GM06990 (cell line): ENCODE measurements around the gene UBE2D4.
"Not testable (repeated sequence)": the region's sequence is repeated elsewhere in the genome, so short reads cannot be mapped to it uniquely, and the experiment has no call there.

Experiments used
- DNase-seq: peaks from one replicate; pipeline ENCODE4 v3.0.0-alpha.2; 2011; ENCODE audit not compliant: insufficient read length; ENCODE audit errors: extremely low read depth
- H3K27me3 ChIP-seq: replicated peaks from 2 replicates; pipeline ENCODE4 v1.6.0; 2011; ENCODE audit warnings: low read length; ENCODE audit not compliant: control insufficient read depth, insufficient read depth
- H3K36me3 ChIP-seq: 2 replicates; pipeline ENCODE4 v1.5.1; 2011; ENCODE audit warnings: low read length; ENCODE audit not compliant: control insufficient read depth, insufficient read depth
- H3K4me3 ChIP-seq: replicated peaks from 2 replicates; pipeline ENCODE4 v1.5.1; 2011; ENCODE audit warnings: low read depth, mild to moderate bottlenecking, control low read depth, low read length
- TF ChIP-seq, protein P1 (sequence below): IDR thresholded peaks from 2 replicates; pipeline ENCODE4 v1.5.1; 2011; ENCODE audit warnings: low read length, control low read depth, mild to moderate bottlenecking, inconsistent platforms; ENCODE audit not compliant: insufficient read depth, poor library complexity, severe bottlenecking

UBE2D4 gene

GRCh38 chr7:43891069-43891955 lies 34.9 kb upstream of the UBE2D4 start:
- no peak for DNase-seq
- TF ChIP-seq, protein P1, sequence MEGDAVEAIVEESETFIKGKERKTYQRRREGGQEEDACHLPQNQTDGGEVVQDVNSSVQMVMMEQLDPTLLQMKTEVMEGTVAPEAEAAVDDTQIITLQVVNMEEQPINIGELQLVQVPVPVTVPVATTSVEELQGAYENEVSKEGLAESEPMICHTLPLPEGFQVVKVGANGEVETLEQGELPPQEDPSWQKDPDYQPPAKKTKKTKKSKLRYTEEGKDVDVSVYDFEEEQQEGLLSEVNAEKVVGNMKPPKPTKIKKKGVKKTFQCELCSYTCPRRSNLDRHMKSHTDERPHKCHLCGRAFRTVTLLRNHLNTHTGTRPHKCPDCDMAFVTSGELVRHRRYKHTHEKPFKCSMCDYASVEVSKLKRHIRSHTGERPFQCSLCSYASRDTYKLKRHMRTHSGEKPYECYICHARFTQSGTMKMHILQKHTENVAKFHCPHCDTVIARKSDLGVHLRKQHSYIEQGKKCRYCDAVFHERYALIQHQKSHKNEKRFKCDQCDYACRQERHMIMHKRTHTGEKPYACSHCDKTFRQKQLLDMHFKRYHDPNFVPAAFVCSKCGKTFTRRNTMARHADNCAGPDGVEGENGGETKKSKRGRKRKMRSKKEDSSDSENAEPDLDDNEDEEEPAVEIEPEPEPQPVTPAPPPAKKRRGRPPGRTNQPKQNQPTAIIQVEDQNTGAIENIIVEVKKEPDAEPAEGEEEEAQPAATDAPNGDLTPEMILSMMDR = no peak
- Histone ChIP-seq H3K27me3 (no peaks in the 10 kb centered on the region), H3K4me3 (no peak overlapping the region), H3K36me3 (no peaks in the 10 kb centered on the region; the same call in 1 of the 2 replicates)

DNA sequence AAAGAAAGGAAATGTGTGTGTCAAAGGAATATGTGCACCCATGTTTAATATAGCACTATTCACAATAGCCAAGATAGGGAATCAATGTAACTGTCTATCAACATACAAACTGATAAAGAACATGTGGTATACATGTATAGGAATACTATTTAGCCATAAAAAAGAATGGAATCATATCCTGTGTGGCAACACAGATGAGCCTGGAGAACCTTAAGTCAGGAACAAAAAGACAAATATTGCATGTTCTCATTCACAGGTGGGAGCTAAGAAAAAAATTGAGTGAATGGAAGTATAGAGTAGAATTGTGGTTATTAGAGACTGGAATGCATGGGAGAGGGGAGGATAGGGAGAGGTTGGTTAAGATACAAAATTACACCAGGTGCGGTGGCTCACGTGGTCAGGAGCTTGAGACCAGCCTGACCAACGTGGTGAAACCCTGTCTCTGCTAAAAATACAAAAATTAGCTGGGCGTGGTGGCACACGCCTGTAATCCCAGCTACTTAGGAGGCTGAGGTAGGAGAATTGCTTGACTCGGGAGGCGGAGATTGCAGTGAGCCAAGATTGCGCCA lies 30.3 kb upstream of the UBE2D4 start:
- Histone ChIP-seq H3K27me3 (no peaks in the 10 kb centered on the region), H3K36me3 (no peaks in the 10 kb centered on the region), H3K4me3 (no peak overlapping the region)
- no peak for DNase-seq
- TF ChIP-seq, protein P1 = no peak

- not testable (repeated sequence) for H3K4me3 ChIP-seq, H3K36me3 ChIP-seq, H3K27me3 ChIP-seq, DNase-seq
Measured at GRCh38 chr7:43898571-43898970, 27.7 kb upstream of the UBE2D4 start.

DNA sequence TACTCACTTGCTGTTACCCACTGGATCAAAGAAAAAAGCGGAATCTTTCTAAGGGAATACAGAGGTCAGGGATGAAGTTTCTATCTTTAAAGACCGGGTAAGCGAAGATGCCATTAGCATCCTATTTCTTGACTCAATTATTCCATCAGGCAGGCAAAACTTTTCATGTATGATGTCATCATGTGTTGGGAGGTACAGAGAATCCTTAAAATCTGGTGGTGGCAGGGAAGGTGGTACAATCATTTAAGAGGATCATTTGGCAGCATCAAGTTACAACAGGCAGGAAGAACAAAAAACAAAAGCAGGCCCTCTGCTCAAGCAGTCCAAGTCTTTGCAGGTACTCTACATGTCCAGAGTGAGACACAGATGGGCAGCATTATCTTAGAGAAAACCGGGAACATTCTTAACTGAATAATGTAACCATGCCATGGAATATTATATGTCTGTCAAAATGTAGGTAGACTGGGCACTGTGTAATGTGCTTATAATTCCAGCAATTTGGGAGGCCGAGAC lies 23.6 kb upstream of the UBE2D4 start:
- Histone ChIP-seq H3K36me3 (peaks cover 3% of the 10 kb centered on the region; the same call in 1 of the 2 replicates), H3K4me3 (no peak overlapping the region), H3K27me3 (no peaks in the 10 kb centered on the region)
- TF ChIP-seq, protein P1 = no peak
- no peak for DNase-seq

DNA sequence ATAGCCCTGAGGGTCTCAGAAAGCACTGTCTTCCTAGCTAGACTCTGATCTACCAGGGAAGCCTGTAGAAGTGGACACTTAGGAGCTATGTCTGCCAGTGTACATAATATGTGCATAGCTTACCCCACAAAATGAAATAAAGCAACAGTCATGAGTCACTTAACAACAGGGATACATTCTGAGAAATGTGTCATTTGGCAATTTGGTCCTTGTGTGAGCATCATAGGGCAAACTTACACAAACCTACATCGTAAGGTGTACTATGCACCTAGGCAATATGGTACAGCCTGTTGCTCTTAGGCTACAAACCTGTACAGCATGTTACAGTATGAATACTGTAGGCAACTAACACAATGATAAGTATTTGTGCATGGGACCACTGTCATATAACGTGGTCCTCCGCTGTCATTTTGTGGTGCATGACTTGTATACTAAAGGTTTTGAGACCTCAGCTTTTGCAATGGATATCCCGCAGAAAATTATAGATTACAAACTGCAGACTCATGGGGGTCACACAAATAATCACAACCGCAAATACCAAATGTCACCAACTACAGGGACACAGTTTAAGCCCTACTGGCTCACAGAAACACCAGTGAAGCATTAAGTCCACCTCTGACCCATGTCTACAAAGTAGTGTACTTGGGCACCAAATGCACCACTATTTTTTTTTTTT lies 21.6 kb upstream of the UBE2D4 start:
- Histone ChIP-seq H3K4me3 (no peak overlapping the region), H3K27me3 (no peaks in the 10 kb centered on the region), H3K36me3 (peaks cover 3% of the 10 kb centered on the region; the same call in 1 of the 2 replicates)
- TF ChIP-seq, protein P1 = no peak
- no peak for DNase-seq
